Measurements from ENCODE around the gene KRT13. TPM values are rescaled to one million over a fixed set of nuclear protein-coding genes. Genes with fewer than 3 reads are reported as not detected.

The KRT13 gene
- total RNA-seq, 2 donors from 2014 or later = not detected

DNA sequence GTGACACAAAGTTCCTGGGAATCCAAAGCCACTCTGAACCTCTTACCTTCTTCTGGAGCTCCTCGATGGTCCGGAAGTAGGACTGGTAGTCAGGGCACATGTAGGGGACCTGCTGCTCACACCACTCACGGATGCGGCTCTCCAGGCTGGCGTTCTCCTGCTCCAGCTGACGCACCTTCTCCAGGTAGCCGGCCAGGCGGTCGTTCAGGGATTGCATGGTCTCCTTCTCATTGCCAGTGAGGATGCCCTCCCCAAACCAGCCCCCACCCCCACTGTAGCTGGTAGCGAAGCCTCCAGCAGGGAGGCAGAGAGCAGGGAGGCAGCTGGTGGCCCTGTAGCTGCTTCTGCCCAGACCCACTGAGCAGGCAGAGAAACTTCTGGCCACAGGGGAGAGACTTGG lies 24.8 kb downstream of the KRT13 start:
- H3K4me3 ChIP-seq = no peak overlapping the region
- WGBS, 2 donors = 90 to 100% methylated on average over 1 to 9 of the region's 10 CpGs
- ATAC-seq = no peak
- H3K9me3 ChIP-seq = no peaks in the 10 kb centered on the region
- no peaks in the 10 kb centered on the region for H3K36me3 ChIP-seq (replicated peaks in 1 of 2; ENCODE audit: insufficient read depth in 1 of 2, low read depth in 2 of 2)
- TF ChIP-seq, protein P1, sequence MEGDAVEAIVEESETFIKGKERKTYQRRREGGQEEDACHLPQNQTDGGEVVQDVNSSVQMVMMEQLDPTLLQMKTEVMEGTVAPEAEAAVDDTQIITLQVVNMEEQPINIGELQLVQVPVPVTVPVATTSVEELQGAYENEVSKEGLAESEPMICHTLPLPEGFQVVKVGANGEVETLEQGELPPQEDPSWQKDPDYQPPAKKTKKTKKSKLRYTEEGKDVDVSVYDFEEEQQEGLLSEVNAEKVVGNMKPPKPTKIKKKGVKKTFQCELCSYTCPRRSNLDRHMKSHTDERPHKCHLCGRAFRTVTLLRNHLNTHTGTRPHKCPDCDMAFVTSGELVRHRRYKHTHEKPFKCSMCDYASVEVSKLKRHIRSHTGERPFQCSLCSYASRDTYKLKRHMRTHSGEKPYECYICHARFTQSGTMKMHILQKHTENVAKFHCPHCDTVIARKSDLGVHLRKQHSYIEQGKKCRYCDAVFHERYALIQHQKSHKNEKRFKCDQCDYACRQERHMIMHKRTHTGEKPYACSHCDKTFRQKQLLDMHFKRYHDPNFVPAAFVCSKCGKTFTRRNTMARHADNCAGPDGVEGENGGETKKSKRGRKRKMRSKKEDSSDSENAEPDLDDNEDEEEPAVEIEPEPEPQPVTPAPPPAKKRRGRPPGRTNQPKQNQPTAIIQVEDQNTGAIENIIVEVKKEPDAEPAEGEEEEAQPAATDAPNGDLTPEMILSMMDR (IDR thresholded peaks at IDR 0.05) = no peak
- TF ChIP-seq POLR2A (IDR thresholded peaks at IDR 0.05) = no peak
- H3K27me3 ChIP-seq = no peaks in the 10 kb centered on the region
- H3K27ac ChIP-seq = no peak overlapping the region
- intact Hi-C loops (cut with DNase I) = no loop called here
- H3K4me1 ChIP-seq = no peaks in the 10 kb centered on the region
- DNase-seq = no peak

DNA sequence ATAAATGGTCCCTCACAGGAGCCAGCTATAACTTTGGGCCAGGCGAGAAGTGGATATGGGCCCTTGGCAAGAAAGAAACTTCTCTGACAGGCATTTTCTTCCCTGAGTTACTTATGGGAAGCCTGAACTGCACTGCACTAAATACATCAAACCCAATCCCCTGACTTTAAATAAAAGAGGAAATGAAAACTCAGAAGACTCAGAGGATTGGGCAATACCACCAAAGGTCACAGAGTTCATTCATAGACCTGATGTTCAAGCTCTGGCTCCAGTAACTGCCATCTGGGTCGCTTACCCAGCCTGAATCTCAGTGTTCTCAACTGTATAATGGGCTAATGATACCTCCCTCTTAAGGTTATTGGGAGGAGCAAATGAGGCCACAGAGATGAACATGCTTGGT lies 25.3 kb downstream of the KRT13 start:
- TF ChIP-seq POLR2A (IDR thresholded peaks at IDR 0.05) = no peak
- TF ChIP-seq, protein P1 (IDR thresholded peaks at IDR 0.05) = no peak
- no peak for DNase-seq
- ATAC-seq = no peak
- WGBS, 2 donors = 38 to 42% methylated on average over 2 of the region's 2 CpGs
- Histone ChIP-seq H3K4me3 (no peak overlapping the region), H3K27me3 (no peaks in the 10 kb centered on the region), H3K4me1 (no peaks in the 10 kb centered on the region), H3K36me3 (replicated peaks in 1 of 2; ENCODE audit: insufficient read depth in 1 of 2, low read depth in 2 of 2) (no peaks in the 10 kb centered on the region), H3K9me3 (no peaks in the 10 kb centered on the region), H3K27ac (no peak overlapping the region)
- intact Hi-C loops (cut with DNase I) = no loop called here

DNA sequence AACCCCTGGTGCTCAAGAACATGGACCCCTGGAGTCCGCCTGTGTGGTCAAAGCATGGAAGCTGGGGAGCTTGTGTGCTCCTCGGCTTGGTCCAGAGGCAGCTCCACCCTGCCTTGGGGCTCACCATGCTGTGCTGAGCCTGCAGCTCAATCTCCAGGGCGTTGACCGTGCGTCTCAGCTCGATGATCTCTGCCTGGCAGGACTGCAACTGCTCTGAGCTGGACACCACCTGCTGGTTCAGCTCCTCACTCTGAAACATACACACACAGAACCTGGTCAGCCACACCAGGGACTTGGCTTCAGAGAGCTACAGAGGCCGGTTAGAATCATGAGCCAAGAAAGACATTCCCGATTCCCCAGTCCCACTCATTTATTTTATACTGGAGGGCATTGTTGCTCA lies 27.2 kb downstream of the KRT13 start:
- no peak for ATAC-seq
- intact Hi-C loops (cut with DNase I) = no loop called here
- Histone ChIP-seq H3K36me3 (replicated peaks in 1 of 2; ENCODE audit: insufficient read depth in 1 of 2, low read depth in 2 of 2) (no peaks in the 10 kb centered on the region), H3K27ac (no peak overlapping the region), H3K4me3 (no peak overlapping the region), H3K4me1 (no peaks in the 10 kb centered on the region), H3K27me3 (no peaks in the 10 kb centered on the region), H3K9me3 (no peaks in the 10 kb centered on the region)
- no peak for DNase-seq
- no peak for TF ChIP-seq POLR2A (IDR thresholded peaks at IDR 0.05)
- TF ChIP-seq, protein P1 (IDR thresholded peaks at IDR 0.05) = no peak
- 60 to 75% methylated on average over 1 to 8 of the region's 8 CpGs for WGBS, 2 donors

DNA sequence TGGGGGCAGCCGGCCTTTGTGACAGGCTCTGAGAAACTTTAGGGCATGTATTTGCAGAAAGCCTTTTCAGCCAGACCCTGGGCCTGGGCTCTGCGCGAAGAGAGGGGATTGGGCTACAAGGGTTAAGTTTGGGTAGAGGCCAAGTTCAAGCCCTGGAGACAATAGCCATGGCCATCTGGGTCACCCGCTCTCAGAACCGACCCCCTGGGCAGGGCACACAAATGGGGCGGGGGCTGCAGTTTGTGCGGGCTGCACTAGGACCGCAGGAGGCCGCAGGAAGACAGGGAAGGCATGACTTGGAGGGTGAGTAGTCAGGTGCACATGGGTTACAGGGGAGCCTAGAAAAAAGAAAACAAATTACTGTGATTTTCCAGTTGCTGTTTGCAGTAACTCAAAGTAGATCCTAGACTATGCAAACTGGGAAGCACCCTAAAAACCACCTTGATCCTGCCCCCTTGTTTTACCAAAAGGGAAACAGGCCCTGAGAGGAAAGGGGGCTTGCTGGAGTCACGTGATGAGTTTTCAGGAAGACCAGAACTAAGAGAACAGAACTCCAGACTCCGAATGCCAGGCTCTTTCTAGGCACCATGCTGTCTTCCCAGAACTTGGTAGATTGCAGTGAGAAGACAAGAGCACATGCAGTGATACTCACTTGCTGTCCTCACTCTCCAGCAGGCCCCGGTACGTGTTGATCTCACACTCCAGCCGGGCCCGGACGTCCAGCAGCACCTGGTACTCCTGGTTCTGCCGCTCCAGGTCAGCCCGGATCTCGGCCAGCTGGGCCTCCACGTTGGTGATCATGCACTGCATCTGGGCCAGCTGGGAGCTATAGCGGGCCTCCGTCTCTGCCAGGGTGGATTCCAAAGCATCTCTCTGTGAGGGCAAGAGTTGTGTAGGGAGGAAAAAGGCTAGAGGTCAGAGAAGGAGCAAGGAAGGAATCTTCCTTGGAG lies 28.3 kb downstream of the KRT13 start:
- H3K27me3 ChIP-seq = no peaks in the 10 kb centered on the region
- no peak overlapping the region for H3K4me3 ChIP-seq
- H3K27ac ChIP-seq = no peak overlapping the region
- intact Hi-C loops (cut with DNase I) = no loop called here
- DNase-seq = no peak
- H3K9me3 ChIP-seq = no peaks in the 10 kb centered on the region
- no peak for ATAC-seq
- WGBS, 2 donors = 82 to 84% methylated on average over 14 to 22 of the region's 22 CpGs
- no peaks in the 10 kb centered on the region for H3K36me3 ChIP-seq (replicated peaks in 1 of 2; ENCODE audit: insufficient read depth in 1 of 2, low read depth in 2 of 2)
- H3K4me1 ChIP-seq = no peaks in the 10 kb centered on the region
- TF ChIP-seq, protein P1 (IDR thresholded peaks at IDR 0.05) = no peak
- no peak for TF ChIP-seq POLR2A (IDR thresholded peaks at IDR 0.05)

DNA sequence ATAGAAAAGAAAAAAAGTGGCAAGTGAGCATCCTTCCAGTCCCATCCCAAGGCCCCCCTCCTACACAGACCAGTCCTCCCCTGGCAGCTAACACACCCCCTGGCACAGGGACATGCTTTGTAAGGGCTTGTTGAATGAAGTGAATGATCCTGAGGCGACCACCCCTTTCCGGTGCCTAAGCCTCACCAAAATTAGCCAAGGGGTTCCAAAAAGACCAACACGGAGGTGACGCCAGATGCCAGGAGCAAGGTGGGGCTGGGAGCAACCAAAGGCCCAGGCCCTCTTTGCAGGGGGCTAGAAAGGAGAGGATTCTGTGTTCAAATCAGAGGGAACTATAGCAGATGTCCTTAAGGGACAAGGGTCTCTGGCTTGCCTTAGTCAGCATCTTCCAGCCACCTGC lies 30.0 kb downstream of the KRT13 start:
- Histone ChIP-seq H3K4me3 (no peak overlapping the region), H3K27ac (no peak overlapping the region), H3K27me3 (no peaks in the 10 kb centered on the region), H3K36me3 (replicated peaks in 1 of 2; ENCODE audit: insufficient read depth in 1 of 2, low read depth in 2 of 2) (no peaks in the 10 kb centered on the region), H3K4me1 (no peaks in the 10 kb centered on the region), H3K9me3 (no peaks in the 10 kb centered on the region)
- no peak for TF ChIP-seq POLR2A (IDR thresholded peaks at IDR 0.05)
- TF ChIP-seq, protein P1 (IDR thresholded peaks at IDR 0.05) = no peak
- ATAC-seq = no peak
- WGBS, 2 donors = 89 to 98% methylated on average over 4 of the region's 4 CpGs
- no peak for DNase-seq
- intact Hi-C loops (cut with DNase I) = no loop called here

All from body of pancreas (tissue), 4 donors.